ENCODE data around the gene KLF15.

DNA sequence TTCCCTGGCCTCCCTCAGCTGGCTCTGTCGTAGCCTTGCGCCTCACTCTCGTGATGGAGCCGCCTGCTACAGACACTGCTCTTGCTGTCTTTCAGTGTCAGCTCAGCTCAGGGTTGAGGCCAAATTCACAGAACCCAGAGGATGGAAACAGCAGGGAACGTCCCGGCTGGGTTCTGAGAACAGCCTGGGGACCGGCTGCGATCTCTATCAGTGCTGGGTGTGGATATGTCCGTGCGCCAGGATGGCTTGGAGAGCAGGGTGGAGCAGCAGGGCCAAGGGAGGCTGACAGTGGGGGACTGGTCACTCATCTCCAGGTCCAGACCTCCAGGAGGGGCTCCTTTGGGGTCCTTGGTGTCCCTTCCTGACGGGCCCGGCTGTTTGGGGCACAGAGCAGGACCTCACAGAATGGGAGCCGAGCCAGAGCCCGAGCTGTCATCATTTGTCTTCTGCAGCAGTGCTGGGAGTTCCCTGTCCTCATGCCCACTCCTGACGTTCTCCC is 18.4 kb downstream of the KLF15 start:
- TF ChIP-seq POLR2A (IDR thresholded peaks at IDR 0.05; ENCODE audit: low read length) (no peak), GATA1 (IDR thresholded peaks at IDR 0.05; ENCODE audit: low read depth, low read length) (no peak)
